Fibroblast of lung (primary cell): ENCODE results near the gene ARPIN.
"Not testable (repeated sequence)": the region's sequence is repeated elsewhere in the genome, so short reads cannot be mapped to it uniquely, and the experiment has no call there.

Experiments
- CTCF ChIP-seq, 2 donors: IDR thresholded peaks in 1 of 2; conservative IDR thresholded peaks in 1 of 2; 1 replicate in 1 of 2; 2 replicates in 1 of 2; pipeline ENCODE4 v1.5.1; 2011 to 2012; ENCODE audit warnings: low read length in 2 of 2, control low read depth in 1 of 2, inconsistent platforms in 1 of 2, low read depth in 1 of 2, mild to moderate bottlenecking in 1 of 2
- EZH2 ChIP-seq: IDR thresholded peaks from 2 replicates; pipeline ENCODE4 v1.5.1; 2012; ENCODE audit warnings: low read length, control low read depth, mild to moderate bottlenecking; ENCODE audit errors: missing control alignments

GRCh38 chr15:89885179-89885578 is 27.6 kb downstream of the ARPIN start:
- not testable (repeated sequence) for TF ChIP-seq CTCF (conservative IDR thresholded peaks at IDR 0.05 in 1 of 2, IDR thresholded peaks at IDR 0.05 in 1 of 2; ENCODE audit: low read depth in 1 of 2, low read length in 2 of 2); EZH2
